ENCODE results near the gene DGKE.

DGKE gene

GRCh38 chr17:56896968-56897359 is 63.0 kb downstream of the DGKE start:
- DNase-seq, result no peak
- H2AFZ ChIP-seq (ENCODE audit: low read length), result no peak overlapping the region
- no peak overlapping the region for H3K4me3 ChIP-seq (ENCODE audit: low read length)
- H3K4me2 ChIP-seq (ENCODE audit: low read depth, low read length), result no peak overlapping the region
- H3K79me2 ChIP-seq (ENCODE audit: low read length), result peaks cover 94% of the 10 kb centered on the region
- peak overlapping the region; percentile 41; the same call in 1 of the 2 replicates for H3K27ac ChIP-seq (ENCODE audit: low read length)
- H3K36me3 ChIP-seq (replicated peaks; ENCODE audit: insufficient read depth, low read length), result peaks cover 50% of the 10 kb centered on the region
- H3F3A ChIP-seq (ENCODE audit: insufficient read depth, low read length), result no peaks in the 10 kb centered on the region
- H3K9ac ChIP-seq (ENCODE audit: low read length), result no peak overlapping the region
- H4K20me1 ChIP-seq (ENCODE audit: insufficient read depth, low read length), result no peaks in the 10 kb centered on the region
- H3K9me3 ChIP-seq (replicated peaks; ENCODE audit: insufficient read depth, low read length), result no peaks in the 10 kb centered on the region
- peaks cover 39% of the 10 kb centered on the region for H3K4me1 ChIP-seq (ENCODE audit: low read length)
- H3K27me3 ChIP-seq (replicated peaks; ENCODE audit: insufficient read depth, low read length), result no peaks in the 10 kb centered on the region
- H3K9me2 ChIP-seq (replicated peaks; ENCODE audit: insufficient read depth, low read length), result no peaks in the 10 kb centered on the region
- TF ChIP-seq EZH2phosphoT487 (IDR thresholded peaks at IDR 0.05; ENCODE audit: low read length) (no peak), EZH2 (optimal IDR thresholded peaks at IDR 0.05; ENCODE audit: low read depth, low read length) (no peak), CTCF (IDR thresholded peaks at IDR 0.05; ENCODE audit: low read length) (no peak)

- no peaks in the 10 kb centered on the region for H4K20me1 ChIP-seq (ENCODE audit: insufficient read depth, low read length)
- H3K36me3 ChIP-seq (replicated peaks; ENCODE audit: insufficient read depth, low read length), result peaks cover 50% of the 10 kb centered on the region
- H3K4me2 ChIP-seq (ENCODE audit: low read depth, low read length), result peak overlapping the region; percentile 23; the same call in 1 of the 2 replicates
- H3K27ac ChIP-seq (ENCODE audit: low read length), result peak overlapping the region; percentile 41; the same call in 1 of the 2 replicates
- H3K4me3 ChIP-seq (ENCODE audit: low read length), result no peak overlapping the region
- TF ChIP-seq EZH2 (optimal IDR thresholded peaks at IDR 0.05; ENCODE audit: low read depth, low read length), result no peak
- no peak for TF ChIP-seq CTCF (IDR thresholded peaks at IDR 0.05; ENCODE audit: low read length)
- no peak for TF ChIP-seq EZH2phosphoT487 (IDR thresholded peaks at IDR 0.05; ENCODE audit: low read length)
- H3K9me3 ChIP-seq (replicated peaks; ENCODE audit: insufficient read depth, low read length), result no peaks in the 10 kb centered on the region
- DNase-seq, result peak; percentile 27
- peaks cover 39% of the 10 kb centered on the region for H3K4me1 ChIP-seq (ENCODE audit: low read length)
- H3K27me3 ChIP-seq (replicated peaks; ENCODE audit: insufficient read depth, low read length), result no peaks in the 10 kb centered on the region
- no peaks in the 10 kb centered on the region for H3F3A ChIP-seq (ENCODE audit: insufficient read depth, low read length)
- no peaks in the 10 kb centered on the region for H3K9me2 ChIP-seq (replicated peaks; ENCODE audit: insufficient read depth, low read length)
- peaks cover 96% of the 10 kb centered on the region for H3K79me2 ChIP-seq (ENCODE audit: low read length)
- H3K9ac ChIP-seq (ENCODE audit: low read length), result no peak overlapping the region
- no peak overlapping the region for H2AFZ ChIP-seq (ENCODE audit: low read length)
Measured at GRCh38 chr17:56897646-56898424, 63.9 kb downstream of the DGKE start.

- Histone ChIP-seq H3K9ac (ENCODE audit: low read length) (no peak overlapping the region), H3K9me3 (replicated peaks; ENCODE audit: insufficient read depth, low read length) (no peaks in the 10 kb centered on the region), H3K9me2 (replicated peaks; ENCODE audit: insufficient read depth, low read length) (no peaks in the 10 kb centered on the region), H3K4me2 (ENCODE audit: low read depth, low read length) (no peak overlapping the region; the same call in 1 of the 2 replicates), H3K79me2 (ENCODE audit: low read length) (peaks cover 96% of the 10 kb centered on the region), H4K20me1 (ENCODE audit: insufficient read depth, low read length) (no peaks in the 10 kb centered on the region; the same call in 1 of the 2 replicates), H3K27ac (ENCODE audit: low read length) (peak overlapping the region; percentile 7; the same call in 1 of the 2 replicates), H3K27me3 (replicated peaks; ENCODE audit: insufficient read depth, low read length) (no peaks in the 10 kb centered on the region), H3K36me3 (replicated peaks; ENCODE audit: insufficient read depth, low read length) (peaks cover 53% of the 10 kb centered on the region), H3K4me3 (ENCODE audit: low read length) (no peak overlapping the region), H3F3A (ENCODE audit: insufficient read depth, low read length) (no peaks in the 10 kb centered on the region), H2AFZ (ENCODE audit: low read length) (no peak overlapping the region), H3K4me1 (ENCODE audit: low read length) (peaks cover 39% of the 10 kb centered on the region)
- no peak for DNase-seq
- TF ChIP-seq EZH2 (optimal IDR thresholded peaks at IDR 0.05; ENCODE audit: low read depth, low read length), result no peak
- TF ChIP-seq CTCF (IDR thresholded peaks at IDR 0.05; ENCODE audit: low read length), result no peak
- no peak for TF ChIP-seq EZH2phosphoT487 (IDR thresholded peaks at IDR 0.05; ENCODE audit: low read length)
Measured at GRCh38 chr17:56898874-56899273, 64.9 kb downstream of the DGKE start.

Measured in MM.1S (cell line).